ENCODE measurements around the gene STING1. TPM values are rescaled to one million over a fixed set of nuclear protein-coding genes. Genes with fewer than 3 reads are reported as not detected.

The STING1 gene
- total and polyA plus RNA-seq, 2 donors (not counting 3 experiments of a cell fraction or from before 2014, with no cell fraction given): 108 to 143 TPM

GRCh38 chr5:139492700-139493192 is 10.2 kb upstream of the STING1 start:
- H3K79me2 ChIP-seq (ENCODE audit: control insufficient read depth, insufficient read depth, low read length): no peaks in the 10 kb centered on the region
- CTCF ChIA-PET: interaction anchor here (1.0 to 6.8 kb wide), 3 partner anchors 11 to 21 kb away, joined by 3 to 39 read pairs (median 3); partner anchors contain the start of gene STING1
- H3K27ac ChIP-seq (ENCODE audit: insufficient read depth, low read depth, low read length): no peak overlapping the region
- no peaks in the 10 kb centered on the region for H3K36me3 ChIP-seq (ENCODE audit: control insufficient read depth in 2 of 2, extremely low read depth in 1 of 2, insufficient read depth in 2 of 2, low read length in 2 of 2)
- intact Hi-C loops (cut with micrococcal nuclease) (no loop called here), dilution Hi-C loops (cut with MboI; ENCODE audit: extremely low pct_ligation_motif_present, low sequenced_read_pairs) (no loop called here)
- TF ChIP-seq EZH2 (IDR thresholded peaks at IDR 0.05; ENCODE audit: borderline replicate concordance, low read depth, low read length, severe bottlenecking): no peak
- TF ChIP-seq GATA2 (IDR thresholded peaks at IDR 0.05; ENCODE audit: insufficient read depth, insufficient read length, low read depth, low read length): peak; percentile 19
- no peak for TF ChIP-seq CTCF (IDR thresholded peaks at IDR 0.05; ENCODE audit: extremely low read depth in 1 of 2, insufficient read depth in 1 of 2, low read depth in 1 of 2, low read length in 2 of 2)
- POLR2A ChIA-PET: no interaction called here
- H2AFZ ChIP-seq (ENCODE audit: low read depth, low read length): peak overlapping the region; percentile 45
- peak; percentile 31 for DNase-seq (ENCODE audit: low read depth, low spot score)
- peak overlapping the region; percentile 3 for H3K4me2 ChIP-seq (ENCODE audit: insufficient read depth, low read length)
- H3K9me1 ChIP-seq (replicated peaks; ENCODE audit: control insufficient read depth, extremely low read depth, insufficient read depth, low read length): no peaks in the 10 kb centered on the region
- H4K20me1 ChIP-seq (replicated peaks; ENCODE audit: control insufficient read depth, extremely low read depth, insufficient read depth, low read length): no peaks in the 10 kb centered on the region
- H3K4me3 ChIP-seq (replicated peaks in 1 of 3; ENCODE audit: insufficient read depth in 1 of 3, low read depth in 1 of 3, low read length in 3 of 3): no peak overlapping the region
- no peaks in the 10 kb centered on the region for H3K9me3 ChIP-seq (replicated peaks; ENCODE audit: control insufficient read depth, insufficient read depth, low read length)
- no peak for FAIRE-seq
- no TSS peak for BruUV-seq (replicated peaks)
- H3K27me3 ChIP-seq (ENCODE audit: control insufficient read depth in 2 of 2, insufficient read depth in 2 of 2, low read length in 2 of 2): no peaks in the 10 kb centered on the region
- no peak overlapping the region for H3K9ac ChIP-seq (replicated peaks; ENCODE audit: extremely low read depth, insufficient read depth, low read length)
- peaks cover 33% of the 10 kb centered on the region for H3K4me1 ChIP-seq (ENCODE audit: control insufficient read depth, extremely low read depth, insufficient read depth, low read length)

- POLR2A ChIA-PET: no interaction called here
- H3K4me1 ChIP-seq (ENCODE audit: control insufficient read depth, extremely low read depth, insufficient read depth, low read length): peaks cover 7% of the 10 kb centered on the region
- H3K4me3 ChIP-seq (replicated peaks in 1 of 3; ENCODE audit: insufficient read depth in 1 of 3, low read depth in 1 of 3, low read length in 3 of 3): no peak overlapping the region
- no TSS peak for BruUV-seq (replicated peaks)
- H3K27me3 ChIP-seq (ENCODE audit: control insufficient read depth in 2 of 2, insufficient read depth in 2 of 2, low read length in 2 of 2): no peaks in the 10 kb centered on the region
- no peaks in the 10 kb centered on the region for H4K20me1 ChIP-seq (replicated peaks; ENCODE audit: control insufficient read depth, extremely low read depth, insufficient read depth, low read length)
- H3K9me3 ChIP-seq (replicated peaks; ENCODE audit: control insufficient read depth, insufficient read depth, low read length): no peaks in the 10 kb centered on the region
- no peak for TF ChIP-seq CTCF (IDR thresholded peaks at IDR 0.05; ENCODE audit: extremely low read depth in 1 of 2, insufficient read depth in 1 of 2, low read depth in 1 of 2, low read length in 2 of 2)
- no peak for TF ChIP-seq JUN (IDR thresholded peaks at IDR 0.05; ENCODE audit: borderline replicate concordance, insufficient read depth, insufficient read length, low read depth)
- no peak for TF ChIP-seq MYC (IDR thresholded peaks at IDR 0.05; ENCODE audit: low read depth, low read length)
- TF ChIP-seq FOS (IDR thresholded peaks at IDR 0.05; ENCODE audit: borderline replicate concordance, insufficient read depth, low read length): no peak
- TF ChIP-seq EZH2 (IDR thresholded peaks at IDR 0.05; ENCODE audit: borderline replicate concordance, low read depth, low read length, severe bottlenecking): no peak
- no peak for TF ChIP-seq GATA2 (IDR thresholded peaks at IDR 0.05; ENCODE audit: insufficient read depth, insufficient read length, low read depth, low read length)
- TF ChIP-seq POLR2A (IDR thresholded peaks at IDR 0.05; ENCODE audit: low read depth, low read length): no peak
- TF ChIP-seq POLR2AphosphoS5 (IDR thresholded peaks at IDR 0.05; ENCODE audit: insufficient read depth, low read depth, low read length): no peak
- no peak for TF ChIP-seq MAX (IDR thresholded peaks at IDR 0.05; ENCODE audit: insufficient read depth, insufficient read length)
- no peak for FAIRE-seq
- CTCF ChIA-PET: interaction anchor here (0.9 to 1.3 kb wide), 2 partner anchors 9 to 15 kb away, joined by 3 to 4 read pairs; no protein-coding TSS in a partner anchor
- DNase-seq (ENCODE audit: low read depth, low spot score): no peak
- dilution Hi-C loops (cut with MboI; ENCODE audit: extremely low pct_ligation_motif_present, low sequenced_read_pairs): no loop called here
- H3K9ac ChIP-seq (replicated peaks; ENCODE audit: extremely low read depth, insufficient read depth, low read length): no peak overlapping the region
- H2AFZ ChIP-seq (ENCODE audit: low read depth, low read length): no peak overlapping the region
- no peak overlapping the region for H3K27ac ChIP-seq (ENCODE audit: insufficient read depth, low read depth, low read length)
- H3K4me2 ChIP-seq (ENCODE audit: insufficient read depth, low read length): no peak overlapping the region
- no peaks in the 10 kb centered on the region for H3K9me1 ChIP-seq (replicated peaks; ENCODE audit: control insufficient read depth, extremely low read depth, insufficient read depth, low read length)
- H3K79me2 ChIP-seq (ENCODE audit: control insufficient read depth, insufficient read depth, low read length): no peaks in the 10 kb centered on the region
- H3K36me3 ChIP-seq (ENCODE audit: control insufficient read depth in 2 of 2, extremely low read depth in 1 of 2, insufficient read depth in 2 of 2, low read length in 2 of 2): no peaks in the 10 kb centered on the region
- intact Hi-C loops (cut with micrococcal nuclease): no loop called here
These were observed 5.7 kb upstream of the STING1 start for GRCh38 chr5:139488260-139488659.

All from endothelial cell of umbilical vein (primary cell).